HEK293T (cell line): ENCODE results near the gene TBC1D17.

Source experiments
- FOXA1 ChIP-seq: fragments of 450-650 bp; IDR thresholded peaks from 2 replicates; pipeline ENCODE4 v1.6.1; 2016; ENCODE audit warnings: mild to moderate bottlenecking
- SUZ12 ChIP-seq: fragments of 450-650 bp; IDR thresholded peaks from 2 replicates; pipeline ENCODE4 v1.6.1; 2016; ENCODE audit warnings: mild to moderate bottlenecking
- TF ChIP-seq, protein P1 (sequence below): fragments of 450-650 bp; IDR thresholded peaks from 2 replicates; pipeline ENCODE4 v1.6.1; 2016

DNA sequence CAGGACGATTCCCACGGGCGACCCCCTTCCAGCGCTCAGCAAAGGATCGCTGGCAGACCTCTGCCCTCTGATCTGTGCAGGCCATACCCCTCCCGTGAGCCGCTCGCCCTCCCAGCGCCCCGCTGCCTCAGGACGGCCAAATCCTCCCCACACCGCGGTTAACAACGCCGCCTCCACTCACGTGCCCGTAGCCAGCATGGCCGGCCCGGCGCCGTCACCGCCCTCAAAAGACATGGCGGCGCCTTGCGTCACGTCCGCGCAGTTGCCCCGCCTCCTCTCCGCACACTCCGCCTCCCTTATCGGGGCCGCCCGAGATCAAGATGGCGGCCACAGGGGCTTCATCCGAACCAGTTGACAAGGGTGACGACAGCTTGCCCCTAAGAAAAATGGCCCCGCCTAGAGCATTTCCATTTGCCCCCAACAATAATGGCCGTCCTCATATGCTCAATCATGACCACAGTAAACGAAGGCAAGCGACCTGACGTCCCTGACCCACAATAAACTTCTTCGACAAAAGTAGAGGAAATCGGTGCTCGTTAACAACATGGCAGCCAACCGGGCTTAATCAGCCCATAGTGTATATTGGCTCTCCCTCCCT lies 981 bp upstream of the TBC1D17 start:
- TF ChIP-seq FOXA1 = no peak
- no peak for TF ChIP-seq SUZ12
- TF ChIP-seq, protein P1, sequence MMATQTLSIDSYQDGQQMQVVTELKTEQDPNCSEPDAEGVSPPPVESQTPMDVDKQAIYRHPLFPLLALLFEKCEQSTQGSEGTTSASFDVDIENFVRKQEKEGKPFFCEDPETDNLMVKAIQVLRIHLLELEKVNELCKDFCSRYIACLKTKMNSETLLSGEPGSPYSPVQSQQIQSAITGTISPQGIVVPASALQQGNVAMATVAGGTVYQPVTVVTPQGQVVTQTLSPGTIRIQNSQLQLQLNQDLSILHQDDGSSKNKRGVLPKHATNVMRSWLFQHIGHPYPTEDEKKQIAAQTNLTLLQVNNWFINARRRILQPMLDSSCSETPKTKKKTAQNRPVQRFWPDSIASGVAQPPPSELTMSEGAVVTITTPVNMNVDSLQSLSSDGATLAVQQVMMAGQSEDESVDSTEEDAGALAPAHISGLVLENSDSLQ = peak; percentile 68
